Caco-2 (cell line): Measurements from ENCODE around the gene GSTA3. TPM values are rescaled to one million over a fixed set of nuclear protein-coding genes. Genes with fewer than 3 reads are reported as not detected.
A peak's percentile ranks its signal among the peaks of the same experiment; 100 is the strongest.
"Not testable (repeated sequence)": the region's sequence is repeated elsewhere in the genome, so short reads cannot be mapped to it uniquely, and the experiment has no call there.

Experiments
- BruUV-seq: library from RNA; stranded (reverse); fragments of 400-500 nt; replicated peaks from 2 replicates; lab custom pipeline; 2021; lab: Mats Ljungman, UMichigan
- CTCF ChIA-PET: fragments of 300-600 bp; sonication (Branson Sonifier 250); formaldehyde crosslinking; loops from one replicate; lab custom pipeline; 2022; ENCODE audit warnings: antibody characterized with exemption; lab: Charles Lee
- POLR2A ChIA-PET: fragments of 300-600 bp; sonication (Branson Sonifier 250); formaldehyde crosslinking; loops from one replicate; lab custom pipeline; 2022; ENCODE audit warnings: antibody characterized with exemption; lab: Charles Lee
- DNase-seq, 2 experiments: peaks; one replicate each; pipeline versions ENCODE4 v3.0.0 to v3.0.0-alpha.2; 2020 to 2022
- H3K27me3 ChIP-seq: replicated peaks from 2 replicates; pipeline ENCODE4 v1.6.0; 2011; ENCODE audit warnings: low read length; ENCODE audit not compliant: control insufficient read depth, insufficient read depth
- H3K36me3 ChIP-seq: 2 replicates; pipeline ENCODE4 v1.5.1; 2011; ENCODE audit warnings: low read length; ENCODE audit not compliant: control insufficient read depth, insufficient read depth
- H3K4me1 ChIP-seq: fragments of 250-450 bp; sonication (Bioruptor Pico); 2 replicates; pipeline ENCODE4 v1.5.1; 2020; ENCODE audit warnings: mild to moderate bottlenecking
- H3K4me3 ChIP-seq: 2 replicates; pipeline ENCODE4 v1.5.1; 2011; ENCODE audit warnings: low read depth, mild to moderate bottlenecking, control low read depth, low read length
- H3K9me3 ChIP-seq: fragments of 250-450 bp; sonication (Bioruptor Pico); 2 replicates; pipeline ENCODE4 v1.5.1; 2020; ENCODE audit warnings: mild to moderate bottlenecking, moderate library complexity
- H3K27ac Mint-ChIP-seq: one replicate; pipeline ENCODE4 v1.8.0; 2022; ENCODE audit warnings: mixed read lengths; ENCODE audit not compliant: unreplicated experiment
- H3K27me3 Mint-ChIP-seq: one replicate; pipeline ENCODE4 v1.8.0; 2022; ENCODE audit warnings: mixed read lengths; ENCODE audit not compliant: insufficient read depth, unreplicated experiment
- H3K36me3 Mint-ChIP-seq: one replicate; pipeline ENCODE4 v1.8.0; 2022; ENCODE audit warnings: mild to moderate bottlenecking, mixed read lengths; ENCODE audit not compliant: insufficient read depth, unreplicated experiment
- H3K4me1 Mint-ChIP-seq: one replicate; pipeline ENCODE4 v1.8.0; 2022; ENCODE audit warnings: low read depth, mixed read lengths; ENCODE audit not compliant: unreplicated experiment
- H3K4me3 Mint-ChIP-seq: one replicate; pipeline ENCODE4 v1.8.0; 2022; ENCODE audit warnings: mild to moderate bottlenecking, moderate library complexity, mixed read lengths; ENCODE audit not compliant: unreplicated experiment
- H3K9me3 Mint-ChIP-seq: one replicate; pipeline ENCODE4 v1.8.0; 2022; ENCODE audit warnings: mixed read lengths; ENCODE audit not compliant: unreplicated experiment
- intact Hi-C: fragments of 100-400 bp; cut with micrococcal nuclease; formaldehyde crosslinking; loops from one replicate; pipeline ENCODE4 v1.10.0; 2022; ENCODE audit not compliant: unreplicated experiment
- total RNA-seq: library from RNA; stranded (reverse); gene quantifications from 2 replicates; pipeline ENCODE4 v1.2.3, GENCODE V29; 2022
- TF ChIP-seq, protein P1 (sequence below), 2 experiments: fragments of 200-600 bp in 1 of 2; IDR thresholded peaks; 1 replicate in 1 of 2; 2 replicates in 1 of 2; pipeline versions ENCODE4 v1.5.1 to v1.8.0; 2011 to 2022; ENCODE audit warnings: antibody characterized with exemption in 1 of 2, control low read depth in 1 of 2, inconsistent platforms in 1 of 2, low read depth in 1 of 2, low read length in 1 of 2, mild to moderate bottlenecking in 1 of 2, moderate library complexity in 1 of 2; ENCODE audit not compliant: insufficient read depth in 1 of 2, severe bottlenecking in 1 of 2, unreplicated experiment in 1 of 2

The GSTA3 gene
- total RNA-seq, 1 experiment from 2014 or later, result not detected

DNA sequence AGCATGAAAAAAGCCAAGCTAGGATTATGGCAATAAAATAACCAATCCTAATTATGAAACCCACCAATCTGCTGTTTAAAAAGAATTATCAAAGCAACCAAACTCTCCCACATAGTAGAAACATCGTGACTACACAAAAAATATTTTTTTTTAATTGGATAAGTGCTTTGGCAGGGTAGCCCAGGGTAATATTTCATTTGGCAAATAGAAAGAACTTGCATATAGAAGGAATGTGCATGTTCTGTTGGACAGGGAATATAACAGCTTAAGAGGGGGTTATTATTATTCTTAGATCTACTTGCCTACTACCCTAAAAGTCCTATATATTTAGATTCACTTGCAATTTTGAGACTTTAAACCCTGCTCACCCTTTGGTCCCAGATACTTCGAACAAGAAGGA is 972 bp downstream of the GSTA3 start:
- no peaks in the 10 kb centered on the region for H3K4me1 Mint-ChIP-seq
- ChIA-PET CTCF (no interaction called here), POLR2A (no interaction called here)
- no peaks in the 10 kb centered on the region for H3K27me3 Mint-ChIP-seq
- no peak overlapping the region for H3K27ac Mint-ChIP-seq
- TF ChIP-seq, protein P1, sequence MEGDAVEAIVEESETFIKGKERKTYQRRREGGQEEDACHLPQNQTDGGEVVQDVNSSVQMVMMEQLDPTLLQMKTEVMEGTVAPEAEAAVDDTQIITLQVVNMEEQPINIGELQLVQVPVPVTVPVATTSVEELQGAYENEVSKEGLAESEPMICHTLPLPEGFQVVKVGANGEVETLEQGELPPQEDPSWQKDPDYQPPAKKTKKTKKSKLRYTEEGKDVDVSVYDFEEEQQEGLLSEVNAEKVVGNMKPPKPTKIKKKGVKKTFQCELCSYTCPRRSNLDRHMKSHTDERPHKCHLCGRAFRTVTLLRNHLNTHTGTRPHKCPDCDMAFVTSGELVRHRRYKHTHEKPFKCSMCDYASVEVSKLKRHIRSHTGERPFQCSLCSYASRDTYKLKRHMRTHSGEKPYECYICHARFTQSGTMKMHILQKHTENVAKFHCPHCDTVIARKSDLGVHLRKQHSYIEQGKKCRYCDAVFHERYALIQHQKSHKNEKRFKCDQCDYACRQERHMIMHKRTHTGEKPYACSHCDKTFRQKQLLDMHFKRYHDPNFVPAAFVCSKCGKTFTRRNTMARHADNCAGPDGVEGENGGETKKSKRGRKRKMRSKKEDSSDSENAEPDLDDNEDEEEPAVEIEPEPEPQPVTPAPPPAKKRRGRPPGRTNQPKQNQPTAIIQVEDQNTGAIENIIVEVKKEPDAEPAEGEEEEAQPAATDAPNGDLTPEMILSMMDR (IDR thresholded peaks at IDR 0.05; ENCODE audit: insufficient read depth in 1 of 2, low read depth in 1 of 2, low read length in 1 of 2, severe bottlenecking in 1 of 2, unreplicated experiment in 1 of 2), result no peak
- H3K36me3 ChIP-seq, result no peaks in the 10 kb centered on the region
- intact Hi-C loops, result no loop called here
- no TSS peak for BruUV-seq
- H3K27me3 ChIP-seq, result no peaks in the 10 kb centered on the region
- no peak for DNase-seq
- no peaks in the 10 kb centered on the region for H3K9me3 Mint-ChIP-seq
- no peak overlapping the region for H3K4me3 Mint-ChIP-seq
- H3K9me3 ChIP-seq, result peaks cover 3% of the 10 kb centered on the region; the same call in 1 of the 2 replicates
- H3K4me3 ChIP-seq, result no peak overlapping the region
- H3K36me3 Mint-ChIP-seq, result no peaks in the 10 kb centered on the region
- 0 out of 2 replicates have a peak, but pooled peaks cover 3% of the 10 kb centered on the region for H3K4me1 ChIP-seq

GRCh38 chr6:52904562-52905279 is 4.8 kb downstream of the GSTA3 start:
- ChIA-PET CTCF (no interaction called here), POLR2A (no interaction called here)
- Histone ChIP-seq H3K36me3 (no peaks in the 10 kb centered on the region), H3K4me1 (no peaks in the 10 kb centered on the region), H3K9me3 (peaks cover 3% of the 10 kb centered on the region; the same call in 1 of the 2 replicates), H3K4me3 (no peak overlapping the region), H3K27me3 (no peaks in the 10 kb centered on the region)
- H3K9me3 Mint-ChIP-seq, result no peaks in the 10 kb centered on the region
- no TSS peak for BruUV-seq
- no peak overlapping the region for H3K4me3 Mint-ChIP-seq
- H3K27me3 Mint-ChIP-seq, result no peaks in the 10 kb centered on the region
- DNase-seq, result peak in 1 of 2 experiments; percentile 25
- H3K4me1 Mint-ChIP-seq, result no peaks in the 10 kb centered on the region
- H3K27ac Mint-ChIP-seq, result no peak overlapping the region
- TF ChIP-seq, protein P1 (IDR thresholded peaks at IDR 0.05; ENCODE audit: insufficient read depth in 1 of 2, low read depth in 1 of 2, low read length in 1 of 2, severe bottlenecking in 1 of 2, unreplicated experiment in 1 of 2), result no peak
- intact Hi-C loops, result no loop called here
- H3K36me3 Mint-ChIP-seq, result no peaks in the 10 kb centered on the region

DNA sequence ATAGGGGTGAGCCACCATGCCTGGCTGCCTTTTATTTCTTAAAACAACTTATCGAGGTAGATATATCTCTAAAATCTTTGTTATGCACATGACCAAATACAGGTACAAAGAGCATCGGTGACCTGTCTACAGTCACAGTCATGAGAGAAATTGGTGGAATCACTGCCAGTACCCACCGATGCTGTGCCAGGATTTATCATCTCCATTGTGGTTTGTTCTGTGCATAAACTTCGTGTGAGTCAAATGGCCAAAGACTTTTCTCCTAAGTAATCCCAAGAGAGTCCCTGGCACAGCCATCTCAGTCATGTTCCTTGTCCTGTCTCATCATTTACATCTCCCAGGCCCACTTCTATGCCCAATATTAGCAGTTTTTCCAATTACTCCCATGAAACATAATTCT is 9.0 kb downstream of the GSTA3 start:
- H3K9me3 ChIP-seq, result peaks cover 3% of the 10 kb centered on the region; the same call in 1 of the 2 replicates
- ChIA-PET CTCF (no interaction called here), POLR2A (no interaction called here)
- intact Hi-C loops, result no loop called here
- no peaks in the 10 kb centered on the region for H3K4me1 ChIP-seq
- H3K27me3 ChIP-seq, result no peaks in the 10 kb centered on the region
- no peak for DNase-seq
- no peak overlapping the region for H3K4me3 ChIP-seq
- Mint-ChIP-seq H3K9me3 (peaks cover 15% of the 10 kb centered on the region), H3K4me3 (no peak overlapping the region), H3K4me1 (peaks cover 7% of the 10 kb centered on the region), H3K36me3 (no peaks in the 10 kb centered on the region), H3K27ac (no peak overlapping the region), H3K27me3 (no peaks in the 10 kb centered on the region)
- TF ChIP-seq, protein P1 (IDR thresholded peaks at IDR 0.05; ENCODE audit: insufficient read depth in 1 of 2, low read depth in 1 of 2, low read length in 1 of 2, severe bottlenecking in 1 of 2, unreplicated experiment in 1 of 2), result no peak
- no peaks in the 10 kb centered on the region for H3K36me3 ChIP-seq
- no TSS peak for BruUV-seq

DNA sequence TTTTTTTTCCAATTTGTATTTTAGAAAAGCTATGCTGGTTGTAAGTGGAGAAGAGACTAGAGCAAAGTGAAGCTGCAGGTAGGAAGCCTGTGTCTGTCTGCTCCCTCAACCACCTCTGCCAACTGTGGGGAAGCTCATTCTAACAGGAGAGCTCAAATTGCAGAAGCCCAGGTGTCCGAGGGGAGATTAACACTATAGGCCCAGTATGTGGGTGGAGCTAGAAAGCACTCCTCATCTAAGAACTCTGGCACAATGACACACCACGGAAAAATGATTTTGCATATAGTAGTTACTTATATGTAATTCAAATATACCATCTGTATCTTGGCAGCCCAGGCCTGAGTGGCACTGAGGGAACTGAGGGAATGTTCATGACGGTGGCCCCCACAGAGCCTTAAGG is 13.7 kb downstream of the GSTA3 start:
- H3K9me3 ChIP-seq, H3K4me3 ChIP-seq, intact Hi-C loops, POLR2A ChIA-PET, H3K36me3 Mint-ChIP-seq, H3K27ac Mint-ChIP-seq, H3K27me3 Mint-ChIP-seq, H3K4me1 Mint-ChIP-seq, H3K4me3 Mint-ChIP-seq, DNase-seq, H3K36me3 ChIP-seq, BruUV-seq, CTCF ChIA-PET, H3K27me3 ChIP-seq, H3K4me1 ChIP-seq: not testable (repeated sequence)
- peaks cover 15% of the 10 kb centered on the region for H3K9me3 Mint-ChIP-seq
